CD4-positive, alpha-beta T cell treated with Interleukin-6 for 4 hours (primary cell): ENCODE data around the gene IDI1.
"Not testable (repeated sequence)": the region's sequence is repeated elsewhere in the genome, so short reads cannot be mapped to it uniquely, and the experiment has no call there.

Source experiments
- DNase-seq: peaks from one replicate; pipeline ENCODE4 v3.0.0-alpha.2; 2020; ENCODE audit warnings: mixed read lengths

The IDI1 gene

DNA sequence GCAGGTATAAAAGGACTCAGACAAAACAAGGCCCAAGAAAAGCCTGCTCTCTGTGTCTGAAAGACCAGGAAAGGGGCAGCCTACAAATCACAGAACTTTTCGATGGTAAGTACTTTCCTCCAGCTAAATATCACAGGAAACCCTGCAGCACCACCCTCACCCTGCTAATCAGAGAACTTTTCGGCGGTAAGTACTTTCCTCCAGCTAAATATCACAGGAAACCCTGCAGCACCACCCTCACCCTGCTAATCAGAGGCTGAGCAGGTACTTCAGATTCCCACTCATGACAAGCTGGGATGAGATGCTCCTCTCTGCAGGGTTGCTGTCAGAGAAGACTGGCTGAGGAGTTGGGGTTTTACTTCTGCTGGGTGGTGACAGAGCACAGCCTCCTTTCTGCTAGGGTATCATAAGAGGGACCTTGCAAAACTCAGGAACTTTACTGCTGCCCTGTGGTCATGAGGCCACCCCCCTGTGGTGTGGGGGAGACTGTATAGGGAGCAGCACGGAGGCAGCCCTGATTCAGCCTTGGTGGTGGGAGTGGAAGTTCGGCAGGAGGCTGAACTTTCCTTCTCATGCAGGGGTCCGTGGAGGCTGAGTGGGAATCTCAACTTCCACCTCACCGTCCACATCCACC lies 14.4 kb upstream of the IDI1 start:
- DNase-seq: peak; percentile 53

DNA sequence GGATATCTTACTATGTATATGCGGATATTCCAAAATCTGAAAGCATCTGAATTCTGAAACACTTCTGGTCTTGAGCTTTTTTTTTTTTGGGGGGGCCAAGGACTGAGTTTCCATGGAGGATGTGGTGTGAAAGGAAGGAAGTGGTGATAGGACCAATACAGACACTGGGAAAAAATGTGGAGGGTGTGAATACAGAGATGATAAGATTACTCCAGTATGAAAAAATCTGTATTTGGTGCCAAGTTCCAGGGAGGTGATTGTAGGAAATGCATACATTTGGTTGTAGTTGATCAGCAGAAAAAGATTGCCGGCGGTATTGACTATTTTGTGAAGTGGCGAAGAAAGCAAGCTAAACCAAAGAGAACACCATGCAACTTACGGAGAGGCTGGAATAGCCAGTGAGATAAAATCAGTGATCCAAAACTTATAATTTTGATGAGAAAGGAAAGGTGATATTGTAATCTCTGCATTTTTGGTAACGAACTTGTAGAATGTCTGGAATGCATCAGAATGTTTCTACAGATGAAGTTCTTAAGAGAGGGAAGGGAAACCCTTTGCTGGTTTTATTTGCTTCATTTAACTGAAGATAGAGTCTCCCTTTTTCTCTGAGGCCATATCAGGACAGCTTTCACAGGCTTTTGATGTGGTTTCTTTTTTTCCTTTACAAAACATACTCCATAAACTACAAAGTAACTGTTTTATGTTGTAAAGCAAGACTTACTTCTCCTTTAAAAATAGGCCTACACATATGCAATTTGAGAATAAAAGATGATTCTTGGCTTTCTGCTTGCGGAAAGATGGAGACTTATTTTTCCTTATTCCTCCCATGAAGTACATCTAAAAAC lies 13.2 kb upstream of the IDI1 start:
- DNase-seq: no peak

DNA sequence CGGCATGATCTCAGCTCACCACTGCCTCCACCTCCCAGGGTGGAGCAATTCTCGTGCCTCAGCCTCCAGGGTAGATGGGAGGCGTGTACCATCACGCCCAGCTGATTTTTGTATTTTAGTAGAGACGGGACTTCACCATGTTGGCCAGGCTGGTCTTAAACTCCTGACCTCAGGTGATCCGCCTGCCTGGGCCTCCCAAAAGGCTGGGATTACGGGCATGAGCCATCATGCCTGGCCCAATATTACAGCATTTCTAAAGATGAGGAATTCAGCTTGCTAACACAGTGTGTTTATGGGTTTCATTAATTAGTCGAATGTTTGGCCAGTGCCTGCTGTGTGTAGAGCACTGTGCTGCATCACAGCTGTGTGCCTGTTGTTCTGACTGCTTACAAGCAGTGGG lies 11.0 kb upstream of the IDI1 start:
- DNase-seq: no peak

DNA sequence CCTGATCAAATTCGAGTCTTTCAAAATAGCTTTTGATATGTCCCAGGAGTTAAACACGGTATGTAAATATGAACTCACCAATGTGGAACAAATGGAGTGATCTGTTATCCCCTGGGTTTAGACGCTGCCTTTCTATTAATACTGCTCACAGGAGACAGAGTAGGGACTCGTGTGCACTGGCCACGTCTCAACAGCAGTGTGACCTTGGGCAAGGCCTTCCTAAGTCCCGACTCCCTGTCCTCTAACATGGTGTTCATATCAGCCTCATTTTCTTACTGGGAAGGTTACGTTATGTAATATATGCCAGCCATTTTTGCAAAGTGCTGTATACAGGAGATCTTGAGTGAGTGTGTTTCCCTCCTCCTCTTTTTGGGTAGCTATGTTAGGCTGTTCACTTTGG lies 9.1 kb upstream of the IDI1 start:
- no peak for DNase-seq

DNA sequence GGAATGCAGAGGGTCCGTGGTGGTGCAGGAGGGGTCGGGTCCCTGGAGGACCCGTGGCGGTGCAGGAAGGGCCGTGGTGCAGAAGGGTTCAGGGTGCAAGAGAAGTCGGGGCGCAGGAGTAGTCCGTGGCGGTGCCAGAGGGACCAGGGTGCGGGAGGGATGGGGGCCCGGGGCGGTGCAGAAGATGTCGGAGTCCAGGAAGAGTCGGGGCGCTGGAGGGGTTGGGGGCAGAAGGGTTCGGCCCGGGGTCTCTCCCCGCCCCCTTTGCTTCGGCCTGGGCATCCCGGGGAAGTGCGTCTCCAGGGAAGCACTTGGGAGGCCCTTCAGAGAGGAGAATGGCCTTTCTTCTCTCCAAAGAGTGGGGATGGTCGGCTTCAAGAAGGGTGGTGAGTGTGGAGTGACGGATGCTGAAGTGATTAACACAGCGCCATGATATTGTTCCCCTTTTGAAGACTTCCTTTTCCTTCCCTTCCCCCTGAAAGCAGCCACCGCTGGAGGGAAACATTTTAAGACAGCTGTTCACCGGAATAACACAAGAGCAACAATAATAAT lies 8.3 kb upstream of the IDI1 start:
- no peak for DNase-seq

DNA sequence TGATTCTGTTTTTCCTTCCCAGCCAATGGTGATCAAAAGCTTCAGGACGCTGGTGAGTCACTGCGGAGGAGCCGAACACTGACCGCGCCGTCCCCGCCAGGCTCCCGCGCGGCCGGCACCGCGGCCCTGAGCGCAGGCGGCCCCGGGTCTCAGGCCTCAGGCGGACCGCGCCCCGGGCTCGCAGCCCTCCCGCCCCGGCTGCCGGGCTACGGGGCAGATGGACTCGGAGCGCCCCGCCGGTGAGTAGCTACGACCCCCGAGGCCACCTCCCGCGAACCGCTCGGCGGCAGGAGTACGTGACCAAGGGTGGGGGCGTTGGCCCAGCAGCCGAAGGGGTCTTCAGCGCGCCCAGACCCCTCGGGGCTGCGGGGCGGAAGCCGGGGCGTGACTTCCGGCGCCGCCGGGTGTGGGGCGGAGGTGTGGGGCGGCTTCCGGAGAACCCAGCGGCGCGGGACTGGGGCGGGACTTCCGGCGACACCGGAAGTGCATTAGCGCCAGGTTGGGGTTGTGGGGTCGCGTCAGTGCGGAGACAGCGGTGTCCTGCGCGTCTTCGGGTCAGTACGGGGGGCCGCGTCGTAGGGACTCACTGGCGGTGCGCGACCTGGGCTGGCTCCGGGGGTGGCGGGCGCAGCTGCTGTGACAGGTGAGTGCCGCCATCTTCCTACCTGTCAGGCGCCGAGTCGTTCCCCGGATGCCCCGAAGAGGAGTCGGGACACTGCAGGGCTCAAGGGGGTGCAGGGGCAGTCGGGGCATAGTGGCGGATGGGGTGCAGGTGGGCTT lies 7.6 kb upstream of the IDI1 start, which contains the start of gene WDR37:
WDR37 (plus strand) TSS at position 60 of the 780 bp plus-strand sequence. CDS start 15,771 bp downstream, outside the sequence.
- peak; percentile 91 for DNase-seq

DNA sequence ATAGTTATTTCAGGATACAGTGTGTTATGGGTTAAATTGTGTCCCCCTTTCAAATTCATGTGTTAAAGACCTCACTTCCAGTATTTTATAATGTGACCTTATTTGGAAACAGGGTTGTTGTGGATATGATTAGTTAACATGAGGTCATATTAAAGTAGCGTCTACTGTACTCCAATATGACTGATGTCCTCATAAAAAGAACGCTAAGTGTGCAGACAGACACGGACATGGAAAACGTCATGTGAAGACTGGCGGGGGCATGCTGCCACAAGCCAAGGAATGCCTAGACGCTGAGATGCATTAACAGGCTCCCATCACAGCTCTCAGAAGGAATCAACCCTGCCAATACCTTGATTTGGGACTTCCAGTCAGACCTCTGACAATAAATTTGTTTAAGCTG lies 5.8 kb upstream of the IDI1 start:
- no peak for DNase-seq

DNA sequence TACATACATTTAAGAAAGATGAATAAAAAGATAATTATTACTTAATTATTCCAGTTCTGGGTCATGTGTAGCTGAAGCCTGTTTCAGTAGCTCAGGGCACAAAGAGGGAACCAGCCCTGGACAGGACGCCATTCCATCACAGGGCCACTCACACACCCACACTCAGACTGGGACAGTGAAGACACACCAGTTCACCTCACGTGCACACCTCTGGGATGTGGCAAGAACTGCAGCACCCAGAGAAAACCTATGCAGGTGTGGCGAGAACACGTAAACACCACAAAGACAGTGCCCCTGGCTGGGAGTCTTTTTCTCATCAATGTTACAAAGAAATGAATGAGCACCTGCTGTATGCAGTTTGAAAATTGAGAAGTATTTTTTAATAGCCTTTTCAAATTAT lies 1.6 kb upstream of the IDI1 start:
- peak; percentile 39 for DNase-seq

DNA sequence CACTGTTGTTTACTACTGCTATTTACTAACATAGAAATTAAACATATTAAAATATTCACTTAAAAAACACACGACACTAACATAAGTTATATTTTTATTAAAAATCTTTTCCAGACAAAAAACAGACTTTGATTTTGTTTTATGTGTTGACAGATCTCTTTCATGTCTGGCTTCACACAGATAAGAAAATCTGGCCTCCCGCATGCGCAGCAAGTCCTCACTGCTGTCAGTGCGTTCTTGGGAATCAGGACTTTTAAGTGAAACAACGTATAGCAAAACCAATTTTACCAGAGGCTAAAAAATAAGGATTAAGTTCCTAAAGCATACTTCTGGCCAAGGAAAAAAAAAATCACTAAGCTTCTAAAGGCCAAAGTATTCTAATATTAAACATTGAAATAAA lies 1.2 kb upstream of the IDI1 start:
- peak; percentile 20 for DNase-seq

DNA sequence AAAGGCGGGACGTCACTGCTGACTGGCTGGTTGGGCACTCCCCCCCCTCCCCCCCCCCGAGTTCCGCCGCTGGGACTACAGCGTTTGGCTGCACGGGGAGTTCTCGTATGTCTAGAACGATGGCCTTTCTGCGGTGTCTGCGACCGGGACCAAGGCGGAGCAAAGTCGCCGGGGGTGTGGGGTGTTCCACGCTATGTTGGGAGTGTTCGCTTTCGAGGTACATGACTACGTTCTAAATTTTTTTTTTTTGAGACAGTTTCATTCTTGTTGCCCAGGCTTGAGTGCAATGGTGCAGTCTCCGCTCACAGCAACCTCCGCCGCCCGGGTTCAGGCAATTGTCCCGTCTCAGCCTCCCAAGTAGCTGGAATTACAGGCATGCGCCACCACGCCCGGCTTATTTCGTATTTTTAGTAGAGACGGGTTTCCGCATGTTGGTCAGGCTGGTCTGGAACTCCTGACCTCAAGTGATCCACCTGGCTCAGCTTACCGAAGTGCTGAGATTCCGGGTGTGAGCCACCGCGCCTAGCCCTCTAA lies 573 bp upstream of the IDI1 start:
- no peak for DNase-seq

DNA sequence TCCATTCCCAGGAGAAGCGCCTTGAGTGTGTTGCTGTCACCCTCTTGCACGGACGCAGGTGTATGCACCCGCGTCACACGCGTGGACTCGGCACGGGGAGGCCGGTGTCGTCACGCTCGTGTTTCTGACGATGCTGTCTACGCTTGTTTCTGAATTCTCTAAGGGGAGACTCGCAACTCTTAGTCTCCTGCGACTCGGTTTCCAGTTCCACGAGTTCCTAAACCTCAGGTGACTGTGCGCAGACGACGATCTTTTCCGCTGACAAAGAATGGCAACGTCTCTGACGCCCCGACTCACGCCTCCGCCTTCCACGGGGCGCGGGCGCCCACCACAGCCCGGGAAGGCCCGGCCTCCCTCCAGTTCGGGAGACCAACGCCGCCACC lies 579 bp downstream of the IDI1 start:
- peak; percentile 60 for DNase-seq

DNA sequence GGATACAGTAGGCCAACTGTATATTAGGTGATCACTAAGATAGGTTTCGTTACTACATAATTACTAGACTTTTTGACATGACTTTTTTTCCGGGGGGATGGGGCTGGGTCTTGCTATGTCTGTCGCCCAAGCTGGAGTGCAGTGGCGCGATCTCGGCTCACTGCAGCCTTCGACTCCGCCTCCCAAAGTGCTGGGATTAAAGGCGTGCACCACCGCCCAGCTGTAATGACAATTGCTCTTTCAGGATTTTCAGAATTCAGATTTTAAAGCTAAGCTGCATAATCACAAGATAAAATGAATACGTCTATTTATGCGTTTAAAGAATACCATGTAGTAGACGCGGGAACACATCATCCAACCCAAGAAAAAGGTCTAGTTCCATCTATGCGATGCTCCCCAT lies 982 bp downstream of the IDI1 start:
- DNase-seq: peak; percentile 15

DNA sequence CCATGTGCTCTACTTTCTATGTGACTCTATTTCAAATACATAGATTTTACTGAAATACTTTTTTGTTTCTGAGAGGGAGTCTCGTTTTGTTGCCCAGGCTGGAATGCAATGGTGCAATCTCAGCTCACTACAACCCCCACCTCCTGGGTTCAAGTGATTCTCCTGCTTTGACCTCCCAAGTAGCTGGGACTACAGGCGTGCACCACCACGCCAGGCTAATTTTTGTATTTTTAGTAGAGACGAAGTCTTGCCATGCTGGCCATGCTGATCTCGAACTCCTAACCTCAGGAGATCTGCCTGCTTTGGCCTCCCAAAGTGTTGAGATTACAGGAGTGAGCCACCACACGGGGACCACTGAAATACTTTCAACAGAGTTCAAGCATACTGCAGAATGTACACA lies 3.5 kb downstream of the IDI1 start:
- DNase-seq: no peak

DNA sequence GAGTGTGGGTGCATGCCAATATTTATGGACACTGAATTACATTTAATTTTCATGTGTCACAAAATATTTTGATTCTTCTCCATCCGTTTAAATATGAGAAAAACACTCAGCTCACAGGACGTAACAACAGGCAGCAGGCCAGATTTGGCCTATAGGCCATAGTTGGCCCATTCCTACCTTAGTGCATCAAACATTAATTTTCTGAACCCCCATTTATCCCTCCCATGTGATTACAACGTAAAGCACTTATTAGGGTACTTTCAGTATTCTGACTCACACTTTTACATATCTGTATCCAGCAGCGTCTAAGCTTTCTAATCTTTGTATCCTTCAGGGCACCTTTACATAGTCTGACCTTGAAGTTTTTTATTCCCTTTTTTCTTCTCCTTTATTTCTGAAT lies 4.0 kb downstream of the IDI1 start:
- DNase-seq: no peak

DNA sequence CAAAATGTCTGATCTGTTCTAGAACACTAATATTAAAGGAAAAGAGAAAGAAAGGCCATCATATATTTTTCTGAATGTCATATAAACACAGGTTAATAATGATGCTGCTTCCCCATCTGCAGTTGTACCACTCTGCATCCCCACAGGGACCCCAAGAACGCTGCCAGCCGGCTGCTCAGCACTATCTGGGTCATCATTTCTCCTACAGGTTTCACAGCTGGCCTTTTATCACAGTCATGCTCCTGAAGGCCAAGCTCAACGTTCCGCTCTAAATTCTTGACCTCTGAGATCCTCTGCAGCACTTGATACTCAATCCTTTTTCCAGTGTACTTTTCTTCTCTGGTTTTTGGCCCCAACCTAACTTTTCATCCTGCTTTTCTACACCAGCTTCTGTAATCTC lies 4.8 kb downstream of the IDI1 start:
- no peak for DNase-seq

DNA sequence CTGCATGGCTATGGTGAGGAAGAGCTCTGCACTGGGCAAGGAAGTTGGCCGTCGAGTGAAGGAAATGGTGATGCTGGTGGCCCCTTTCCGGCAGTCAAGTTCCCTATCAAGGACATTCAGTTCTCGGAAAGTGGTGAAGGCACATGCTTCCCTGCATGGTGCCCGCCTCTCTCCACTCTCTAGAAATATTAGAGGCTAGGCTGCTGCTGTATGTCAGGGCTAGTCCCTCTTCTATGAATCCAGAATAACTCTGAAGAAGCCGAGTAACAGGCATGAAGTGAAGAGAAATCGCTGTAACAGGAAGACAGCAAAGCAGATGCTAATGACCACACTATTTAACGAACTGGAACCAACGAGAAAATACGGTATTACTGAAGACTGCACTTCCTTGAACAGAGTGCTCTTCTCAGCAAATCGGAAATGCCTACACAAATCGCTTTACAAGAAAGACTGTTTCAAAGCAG lies 5.4 kb downstream of the IDI1 start:
- peak; percentile 17 for DNase-seq

DNA sequence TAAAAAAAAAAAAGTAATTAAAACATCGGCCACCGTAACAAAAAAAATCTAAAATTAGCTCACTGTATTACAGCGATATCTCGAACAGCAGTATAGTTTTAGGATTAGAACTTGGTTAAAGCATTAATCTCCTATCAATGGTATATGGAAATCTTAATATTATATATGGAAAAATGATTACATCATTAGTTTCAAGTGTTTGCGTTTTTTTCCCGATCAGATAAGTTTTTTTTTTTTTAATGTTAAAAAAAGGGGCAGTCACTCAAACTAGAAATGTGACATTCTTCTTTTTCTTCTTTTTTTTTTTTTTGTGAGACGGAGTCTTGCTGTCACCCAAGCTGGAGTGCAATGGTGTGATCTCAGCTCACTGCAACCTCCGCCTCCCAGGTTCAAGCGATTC lies 7.4 kb downstream of the IDI1 start:
- no peak for DNase-seq

DNA sequence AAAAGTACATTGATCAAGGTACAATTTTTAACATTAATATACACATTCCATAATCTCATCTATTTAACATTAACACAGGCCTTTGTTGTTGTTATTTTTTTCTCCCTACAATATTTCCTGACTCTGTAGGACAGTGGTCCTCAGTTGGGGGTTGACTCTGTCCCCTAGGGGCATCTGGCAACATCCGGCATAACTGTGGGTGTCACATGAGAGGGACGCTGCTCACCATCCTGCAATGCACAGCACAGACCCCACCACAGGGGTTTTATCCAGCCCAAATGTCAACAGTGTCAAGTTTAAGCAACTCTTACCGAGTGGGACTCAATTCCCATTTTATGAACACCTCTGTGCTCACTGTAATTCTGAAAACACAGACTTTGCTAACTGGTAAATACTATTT lies 8.8 kb downstream of the IDI1 start:
- no peak for DNase-seq

DNA sequence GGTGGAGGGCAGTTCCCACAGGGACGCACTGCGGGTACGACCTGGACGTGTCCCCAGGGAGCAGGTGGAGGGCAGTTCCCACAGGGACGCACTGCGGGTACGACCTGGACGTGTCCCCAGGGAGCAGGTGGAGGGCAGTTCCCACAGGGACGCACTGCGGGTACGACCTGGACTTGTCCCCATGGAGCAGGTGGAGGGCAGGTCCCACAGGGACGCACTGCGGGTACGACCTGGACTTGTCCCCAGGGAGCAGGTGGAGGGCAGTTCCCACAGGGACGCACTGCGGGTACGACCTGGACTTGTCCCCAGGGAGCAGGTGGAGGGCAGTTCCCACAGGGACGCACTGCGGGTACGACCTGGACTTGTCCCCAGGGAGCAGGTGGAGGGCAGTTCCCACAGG lies 10.2 kb downstream of the IDI1 start:
- not testable (repeated sequence) for DNase-seq

DNA sequence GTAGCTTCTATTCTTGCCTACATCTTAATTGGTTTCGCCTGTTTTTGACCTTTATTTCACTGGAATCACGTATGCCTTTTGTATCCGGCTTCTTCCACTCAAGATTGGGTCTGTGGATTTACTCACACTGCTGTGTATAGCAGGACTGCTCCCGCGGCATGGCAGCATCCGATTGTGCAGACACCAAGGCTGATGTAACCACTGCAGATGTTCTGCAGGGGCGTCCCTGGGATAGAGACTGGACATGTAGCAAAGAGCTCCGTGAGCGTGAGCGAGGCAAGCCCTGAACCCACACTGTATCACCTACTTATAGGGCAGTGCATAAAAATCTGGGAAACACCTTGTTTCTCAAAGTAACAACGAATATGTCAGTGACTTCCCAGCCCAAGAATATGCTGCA lies 11.8 kb downstream of the IDI1 start:
- no peak for DNase-seq

DNA sequence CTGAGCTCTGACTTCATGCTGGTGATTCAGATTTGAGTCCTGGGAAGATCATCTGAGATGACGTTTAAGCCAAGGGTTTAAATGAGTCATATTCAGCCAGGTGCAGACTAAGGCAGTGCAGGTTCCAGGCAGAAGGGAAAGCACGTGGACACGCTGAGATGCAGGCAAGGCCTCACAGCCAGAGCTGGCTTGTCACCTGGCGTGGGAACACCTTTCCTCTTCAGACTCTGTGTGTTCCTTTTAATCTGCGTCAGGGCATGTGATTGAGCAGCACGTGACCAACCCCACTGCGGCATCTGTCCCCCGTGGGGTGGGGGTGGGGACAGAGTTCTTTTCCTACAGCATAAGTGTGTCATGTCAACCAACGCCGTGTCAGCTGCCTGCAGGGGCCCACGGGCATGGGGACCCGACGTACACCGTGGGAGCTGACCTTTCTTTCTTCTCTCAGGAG lies 12.6 kb downstream of the IDI1 start:
- DNase-seq: peak; percentile 6

DNA sequence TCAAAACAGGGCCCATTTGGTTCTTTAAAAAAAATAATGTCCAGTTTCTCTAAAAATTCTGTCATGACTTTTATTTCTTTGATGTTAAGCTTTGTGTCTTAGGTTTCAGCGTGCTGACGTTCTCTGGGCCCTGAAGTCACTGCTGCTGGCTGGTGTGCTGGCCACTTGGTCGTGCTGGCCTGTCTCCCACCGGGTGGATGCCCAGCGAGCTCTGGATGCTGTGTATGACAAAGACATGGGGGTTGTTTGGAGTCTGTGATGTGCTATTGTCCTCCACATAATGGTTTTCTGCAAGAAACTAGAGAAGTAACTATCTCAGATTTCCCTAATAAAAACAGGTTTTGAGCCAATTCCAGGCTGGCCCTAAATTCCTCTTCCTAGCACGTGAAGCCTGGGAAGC lies 13.7 kb downstream of the IDI1 start:
- no peak for DNase-seq

DNA sequence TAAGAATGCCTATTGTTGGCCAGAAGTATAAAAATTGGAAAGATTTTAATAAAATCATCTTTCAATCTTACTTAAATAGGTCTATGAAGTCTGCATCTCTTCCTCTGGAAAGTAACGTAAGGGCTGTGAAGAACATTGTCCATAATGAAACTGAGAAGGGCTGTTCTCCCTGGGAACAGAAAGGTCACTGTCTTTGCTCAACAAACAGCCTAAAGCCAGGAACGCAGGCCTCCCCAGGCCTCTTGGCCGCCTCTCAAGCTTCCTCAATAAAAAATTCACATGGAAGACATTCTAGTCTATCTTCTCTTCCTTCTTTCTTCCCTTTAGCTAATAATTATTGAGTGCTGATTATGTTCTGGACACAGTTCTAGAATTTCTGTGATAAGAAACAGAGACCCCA lies 14.2 kb downstream of the IDI1 start:
- DNase-seq: no peak
